HCT116 (cell line): ENCODE measurements around the gene LRRC7. TPM values are rescaled to one million over a fixed set of nuclear protein-coding genes. Genes with fewer than 3 reads are reported as not detected.

Source experiments
- ATAC-seq: fragments of 200-7000 bp; cut with Tn5 transposase; 2 replicates; pipeline ENCODE4 v1.9.1; 2020; ENCODE audit warnings: mild to moderate bottlenecking, moderate library complexity
- BruUV-seq: library from RNA; stranded (reverse); fragments of 400-500 nt; replicated peaks from 2 replicates; lab custom pipeline; 2021; lab: Mats Ljungman, UMichigan
- CTCF ChIA-PET: fragments of 300-600 bp; sonication (Branson Sonifier 250); formaldehyde crosslinking; loops from one replicate; lab custom pipeline; 2021; ENCODE audit warnings: antibody characterized with exemption; lab: Charles Lee
- POLR2A ChIA-PET: fragments of 300-600, 350-600 bp; sonication (Branson Sonifier 250); formaldehyde crosslinking; loops from one replicate; lab custom pipeline; 2021; ENCODE audit warnings: antibody characterized with exemption; lab: Charles Lee
- RAD21 ChIA-PET, 2 experiments: fragments of 300-600 bp; sonication (Branson Sonifier 250); formaldehyde crosslinking; loops; one replicate each; lab custom pipeline; 2023; ENCODE audit warnings: low total read pairs in 2 of 2; ENCODE audit not compliant: uncharacterized antibody in 2 of 2, unreplicated experiment in 2 of 2, low non-redundant PET in 1 of 2; lab: Charles Lee
- DNase-seq: peaks from one replicate; pipeline ENCODE4 v3.0.0-alpha.2; 2010; ENCODE audit warnings: low read depth, low spot score
- H2AFZ ChIP-seq: fragments of 200-600 bp; shearing (Covaris generic), sonication (generic); 2 replicates; pipeline ENCODE4 v1.6.1; 2017; ENCODE audit warnings: low read depth, mixed run types, mixed read lengths, antibody characterized with exemption, low read length; ENCODE audit not compliant: poor library complexity, severe bottlenecking
- H3K27ac ChIP-seq: 2 replicates; pipeline ENCODE4 v1.5.1; 2012; ENCODE audit warnings: low read depth, low read length
- H3K27me3 ChIP-seq: fragments of 200-600 bp; sonication (generic); 2 replicates; pipeline ENCODE4 v1.6.1; 2016; ENCODE audit warnings: mixed run types, low read length, mixed read lengths; ENCODE audit not compliant: insufficient read depth
- H3K36me3 ChIP-seq, 2 experiments: fragments of 200-500 bp in 1 of 2; fragments of 200-600 bp in 1 of 2; sonication (Bioruptor generic) in 1 of 2; sonication (generic) in 1 of 2; 2 replicates each; pipeline versions ENCODE4 v1.5.1 to v1.6.1; 2014 to 2016; ENCODE audit warnings: low read length in 2 of 2, inconsistent platforms in 1 of 2, mixed read lengths in 1 of 2, mixed run types in 1 of 2; ENCODE audit not compliant: insufficient read depth in 2 of 2, control insufficient read depth in 1 of 2
- H3K4me1 ChIP-seq, 2 experiments: fragments of 200-600 bp in 1 of 2; sonication (generic) in 1 of 2; 2 replicates each; pipeline versions ENCODE4 v1.5.1 to v1.6.1; 2012 to 2017; ENCODE audit warnings: low read length in 2 of 2, inconsistent platforms in 1 of 2, mild to moderate bottlenecking in 1 of 2, mixed read lengths in 1 of 2, mixed run types in 1 of 2, moderate library complexity in 1 of 2; ENCODE audit not compliant: insufficient read depth in 2 of 2, control insufficient read depth in 1 of 2
- H3K4me2 ChIP-seq: fragments of 200-600 bp; sonication (generic); 2 replicates; pipeline ENCODE4 v1.6.1; 2017; ENCODE audit warnings: mixed run types, low read length, mixed read lengths
- H3K4me3 ChIP-seq, 2 experiments: fragments of 200-600 bp in 1 of 2; sonication (generic) in 1 of 2; replicated peaks in 1 of 2; 2 replicates each; pipeline ENCODE4 v1.5.1; 2011 to 2016; ENCODE audit warnings: low read length in 2 of 2, control low read depth in 1 of 2, low read depth in 1 of 2, mild to moderate bottlenecking in 1 of 2, mixed read lengths in 1 of 2, mixed run types in 1 of 2
- H3K79me2 ChIP-seq: fragments of 200-600 bp; sonication (generic); 2 replicates; pipeline ENCODE4 v1.6.1; 2017; ENCODE audit warnings: mild to moderate bottlenecking, mixed run types, low read length, moderate library complexity, mixed read lengths; ENCODE audit not compliant: insufficient read depth
- H3K9ac ChIP-seq: fragments of 200-600 bp; sonication (generic); 2 replicates; pipeline ENCODE4 v1.6.1; 2016; ENCODE audit warnings: low read length, mixed read lengths
- H3K9me2 ChIP-seq: fragments of 200-600 bp; sonication (generic), shearing (Covaris generic); 2 replicates; pipeline ENCODE4 v1.6.1; 2017; ENCODE audit warnings: mixed run types, mild to moderate bottlenecking, moderate library complexity; ENCODE audit not compliant: insufficient read depth
- H3K9me3 ChIP-seq, 2 experiments: fragments of 200-500 bp in 1 of 2; fragments of 200-600 bp in 1 of 2; sonication (Bioruptor generic) in 1 of 2; sonication (generic) in 1 of 2; 2 replicates each; pipeline ENCODE4 v1.6.1; 2014 to 2017; ENCODE audit warnings: low read length in 2 of 2, mixed read lengths in 2 of 2, inconsistent platforms in 1 of 2, low read depth in 1 of 2, mild to moderate bottlenecking in 1 of 2, mixed run types in 1 of 2, moderate library complexity in 1 of 2; ENCODE audit not compliant: control insufficient read depth in 1 of 2, insufficient read depth in 1 of 2
- H4K20me1 ChIP-seq: fragments of 200-600 bp; sonication (generic), shearing (Covaris generic); 2 replicates; pipeline ENCODE4 v1.6.1; 2017; ENCODE audit warnings: mixed run types, mild to moderate bottlenecking, moderate library complexity; ENCODE audit not compliant: insufficient read depth
- CBX3 ChIP-seq: IDR thresholded peaks from 2 replicates; pipeline ENCODE4 v1.6.1; 2012; ENCODE audit warnings: low read depth
- ELF1 ChIP-seq: IDR thresholded peaks from 2 replicates; pipeline ENCODE4 v1.6.1; 2012; ENCODE audit warnings: low read depth, borderline replicate concordance
- EZH2 ChIP-seq: fragments of 200-600 bp; sonication (generic); IDR thresholded peaks from 2 replicates; pipeline ENCODE4 v1.6.1; 2017; ENCODE audit warnings: antibody characterized with exemption, mixed run types
- EZH2phosphoT487 ChIP-seq: fragments of 200-600 bp; IDR thresholded peaks from 2 replicates; pipeline ENCODE4 v1.6.1; 2018; ENCODE audit warnings: antibody characterized with exemption, borderline replicate concordance
- JUND ChIP-seq: IDR thresholded peaks from 2 replicates; pipeline ENCODE4 v1.6.1; 2012
- POLR2A ChIP-seq: IDR thresholded peaks from 2 replicates; pipeline ENCODE4 v1.7.0; 2011; ENCODE audit warnings: borderline replicate concordance; ENCODE audit not compliant: insufficient read depth, insufficient read length; ENCODE audit errors: extremely low read depth
- ZFX ChIP-seq: fragments of 450-650 bp; IDR thresholded peaks from 2 replicates; pipeline ENCODE4 v1.6.1; 2017
- ZNF274 ChIP-seq: fragments of 200-500 bp; sonication (Bioruptor generic); IDR thresholded peaks from 2 replicates; pipeline ENCODE4 v1.6.1; 2014; ENCODE audit warnings: mild to moderate bottlenecking, low read depth, low read length, inconsistent platforms
- intact Hi-C: fragments of 100-400 bp; cut with micrococcal nuclease; formaldehyde crosslinking; loops from 2 replicates; pipeline ENCODE4 v1.10.0; 2022
- total RNA-seq: library from RNA; stranded (reverse); gene quantifications from one replicate; pipeline ENCODE4 v1.2.1, GENCODE V29; 2021; ENCODE audit not compliant: unreplicated experiment
- TF ChIP-seq, protein P1 (sequence below): IDR thresholded peaks from 2 replicates; pipeline ENCODE4 v1.6.1; 2012

LRRC7 gene
- total RNA-seq, 1 experiment from 2014 or later = not detected

DNA sequence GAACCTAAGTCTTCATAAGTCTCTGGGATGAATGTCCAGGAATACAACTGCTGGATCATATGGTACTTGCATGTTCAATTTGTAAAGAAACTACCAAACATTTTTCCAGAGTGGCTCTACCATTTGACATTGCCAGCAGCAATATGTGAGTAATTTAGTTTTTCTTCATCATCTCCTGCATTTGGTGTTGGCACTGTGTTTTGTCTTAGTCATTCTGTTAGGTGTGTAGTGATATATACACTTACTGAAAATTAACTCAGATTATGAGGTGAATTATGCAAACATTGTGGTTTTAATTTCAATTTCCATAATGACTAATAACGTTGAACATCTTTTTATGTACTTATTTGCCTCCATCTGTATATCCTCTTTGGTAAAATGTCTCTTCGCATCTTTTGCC lies 499.0 kb downstream of the LRRC7 start:
- DNase-seq (no peak), ATAC-seq (no peak)
- no peak overlapping the region for H3K4me2 ChIP-seq
- no peak overlapping the region for H3K4me3 ChIP-seq
- H2AFZ ChIP-seq = no peak overlapping the region
- peaks cover 54% of the 10 kb centered on the region for H3K27me3 ChIP-seq
- H3K9me3 ChIP-seq = no peaks in the 10 kb centered on the region
- POLR2A ChIA-PET = no interaction called here
- RAD21 ChIA-PET = no interaction called here
- no peak overlapping the region for H3K9ac ChIP-seq
- no peaks in the 10 kb centered on the region for H4K20me1 ChIP-seq
- H3K27ac ChIP-seq = no peak overlapping the region
- H3K4me1 ChIP-seq = no peaks in the 10 kb centered on the region
- CTCF ChIA-PET = no interaction called here
- no peaks in the 10 kb centered on the region for H3K79me2 ChIP-seq
- BruUV-seq = no TSS peak
- no peaks in the 10 kb centered on the region for H3K9me2 ChIP-seq
- no peaks in the 10 kb centered on the region for H3K36me3 ChIP-seq
- TF ChIP-seq CBX3 (no peak), ELF1 (no peak), ZNF274 (no peak), JUND (no peak), EZH2phosphoT487 (no peak)
- intact Hi-C loops = no loop called here

GRCh38 chr1:70071601-70072000 lies 503.9 kb downstream of the LRRC7 start:
- Histone ChIP-seq H3K9me3 (no peaks in the 10 kb centered on the region), H3K4me1 (no peaks in the 10 kb centered on the region), H3K36me3 (no peaks in the 10 kb centered on the region), H3K27ac (no peak overlapping the region), H2AFZ (no peak overlapping the region), H3K27me3 (peaks cover 52% of the 10 kb centered on the region), H3K4me3 (no peak overlapping the region), H4K20me1 (no peaks in the 10 kb centered on the region), H3K4me2 (no peak overlapping the region), H3K9me2 (no peaks in the 10 kb centered on the region), H3K79me2 (no peaks in the 10 kb centered on the region), H3K9ac (no peak overlapping the region)
- POLR2A ChIA-PET = no interaction called here
- DNase-seq = no peak
- TF ChIP-seq EZH2 (no peak), POLR2A (no peak), ZFX (no peak)
- TF ChIP-seq, protein P1, sequence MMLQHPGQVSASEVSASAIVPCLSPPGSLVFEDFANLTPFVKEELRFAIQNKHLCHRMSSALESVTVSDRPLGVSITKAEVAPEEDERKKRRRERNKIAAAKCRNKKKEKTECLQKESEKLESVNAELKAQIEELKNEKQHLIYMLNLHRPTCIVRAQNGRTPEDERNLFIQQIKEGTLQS = no peak
- RAD21 ChIA-PET = no interaction called here
- intact Hi-C loops = no loop called here
- CTCF ChIA-PET = no interaction called here
- BruUV-seq = no TSS peak
- no peak for ATAC-seq
